Neuronal stem cell (in vitro differentiated cells): Measurements from ENCODE around the gene CD2AP.

Experiments used
- DNase-seq: peaks from one replicate; pipeline ENCODE4 v3.0.0-alpha.2; 2013; ENCODE audit warnings: low spot score
- H2AFZ ChIP-seq: one replicate; pipeline ENCODE4 v1.6.1; 2013; ENCODE audit warnings: mild to moderate bottlenecking, low read length, inconsistent platforms
- H2AK5ac ChIP-seq: 2 replicates; pipeline ENCODE4 v1.6.1; 2013; ENCODE audit warnings: low read depth, mild to moderate bottlenecking, inconsistent platforms, low read length, moderate library complexity, mixed read lengths
- H2BK120ac ChIP-seq: 2 replicates; pipeline ENCODE4 v1.6.1; 2013; ENCODE audit warnings: low read depth, mild to moderate bottlenecking, inconsistent platforms, low read length, moderate library complexity, mixed read lengths
- H2BK12ac ChIP-seq: one replicate; pipeline ENCODE4 v1.6.1; 2013; ENCODE audit warnings: low read length, inconsistent platforms
- H2BK15ac ChIP-seq: 2 replicates; pipeline ENCODE4 v1.6.1; 2013; ENCODE audit warnings: mild to moderate bottlenecking, low read length, inconsistent platforms, mixed read lengths
- H2BK5ac ChIP-seq: one replicate; pipeline ENCODE4 v1.6.1; 2013; ENCODE audit warnings: inconsistent platforms, mild to moderate bottlenecking, low read length, moderate library complexity
- H3K14ac ChIP-seq: one replicate; pipeline ENCODE4 v1.6.1; 2013; ENCODE audit warnings: low read length, inconsistent platforms
- H3K18ac ChIP-seq: 2 replicates; pipeline ENCODE4 v1.6.1; 2013; ENCODE audit warnings: low read length, inconsistent platforms
- H3K23ac ChIP-seq: 2 replicates; pipeline ENCODE4 v1.6.1; 2013; ENCODE audit warnings: low read depth, mild to moderate bottlenecking, mixed read lengths, low read length, inconsistent platforms; ENCODE audit not compliant: poor library complexity
- H3K27ac ChIP-seq: replicated peaks from 3 replicates; pipeline ENCODE4 v1.5.1; 2013; ENCODE audit warnings: low read length, inconsistent platforms
- H3K27me3 ChIP-seq, 3 experiments: 2 replicates each; pipeline ENCODE4 v1.6.1; 2013; ENCODE audit warnings: low read length in 3 of 3, mild to moderate bottlenecking in 2 of 3, inconsistent platforms in 1 of 3, low read depth in 1 of 3, mixed read lengths in 1 of 3, moderate library complexity in 1 of 3; ENCODE audit not compliant: control insufficient read depth in 3 of 3, insufficient read depth in 3 of 3
- H3K36me3 ChIP-seq, 2 donors: replicated peaks in 1 of 2; 2 replicates each; pipeline ENCODE4 v1.6.1; 2013; ENCODE audit warnings: low read length in 2 of 2; ENCODE audit not compliant: control insufficient read depth in 2 of 2, insufficient read depth in 2 of 2
- H3K4ac ChIP-seq: 2 replicates; pipeline ENCODE4 v1.6.1; 2013; ENCODE audit warnings: inconsistent platforms, mild to moderate bottlenecking, low read length, moderate library complexity
- H3K4me1 ChIP-seq, 2 donors: 1 replicate in 1 of 2; 2 replicates in 1 of 2; pipeline ENCODE4 v1.6.1; 2013; ENCODE audit warnings: low read length in 2 of 2, low read depth in 1 of 2; ENCODE audit not compliant: control insufficient read depth in 2 of 2, insufficient read depth in 1 of 2
- H3K4me2 ChIP-seq: one replicate; pipeline ENCODE4 v1.6.1; 2013; ENCODE audit warnings: mild to moderate bottlenecking, low read length, inconsistent platforms; ENCODE audit not compliant: insufficient read depth, poor library complexity, severe bottlenecking
- H3K4me3 ChIP-seq, 2 donors: 2 replicates each; pipeline ENCODE4 v1.5.1; 2013; ENCODE audit warnings: low read length in 2 of 2, mild to moderate bottlenecking in 2 of 2, inconsistent platforms in 1 of 2, moderate library complexity in 1 of 2
- H3K79me1 ChIP-seq: one replicate; pipeline ENCODE4 v1.6.1; 2013; ENCODE audit warnings: low read depth, mild to moderate bottlenecking, inconsistent platforms, low read length, moderate library complexity
- H3K9ac ChIP-seq: one replicate; pipeline ENCODE4 v1.6.1; 2013; ENCODE audit warnings: mild to moderate bottlenecking, low read depth, low read length, inconsistent platforms; ENCODE audit not compliant: poor library complexity
- H3K9me3 ChIP-seq, 2 donors: replicated peaks in 1 of 2; 2 replicates each; pipeline versions ENCODE3 to v1.6.1; 2013; ENCODE audit warnings: low read length in 2 of 2, mild to moderate bottlenecking in 2 of 2, inconsistent platforms in 1 of 2, low read depth in 1 of 2, mixed read lengths in 1 of 2, moderate library complexity in 1 of 2; ENCODE audit not compliant: control insufficient read depth in 2 of 2, insufficient read depth in 1 of 2
- H4K8ac ChIP-seq: one replicate; pipeline ENCODE4 v1.6.1; 2013; ENCODE audit warnings: low read depth, mild to moderate bottlenecking, inconsistent platforms, low read length, moderate library complexity
- H4K91ac ChIP-seq: one replicate; pipeline ENCODE4 v1.6.1; 2013; ENCODE audit warnings: low read length, low read depth, mild to moderate bottlenecking, inconsistent platforms; ENCODE audit not compliant: poor library complexity
- WGBS, 2 donors: extraction: QIAGEN DNeasy Blood & Tissue Kit; methylation state at CpG; one replicate each; pipeline ENCODE4 v1.1.7; 2013; ENCODE audit warnings: missing lambda C conversion rate in 2 of 2, mixed read lengths in 1 of 2; ENCODE audit not compliant: insufficient read length in 2 of 2, insufficient replicate concordance in 1 of 2; ENCODE audit errors: extremely low coverage in 2 of 2; 5-methylcytosine and 5-hydroxymethylcytosine counted together

The CD2AP gene

GRCh38 chr6:47483853-47484546, 6.4 kb downstream of the CD2AP start:
- no peak overlapping the region for H2AFZ ChIP-seq
- peaks cover 5% of the 10 kb centered on the region for H3K79me1 ChIP-seq
- H3K23ac ChIP-seq: no peak overlapping the region
- H3K4me3 ChIP-seq: no peak overlapping the region
- no peak overlapping the region for H4K8ac ChIP-seq
- peaks cover 2 to 7% of the 10 kb centered on the region in 2 donors for H3K4me1 ChIP-seq
- DNase-seq: no peak
- no peak overlapping the region for H3K9ac ChIP-seq
- H3K4me2 ChIP-seq: no peak overlapping the region
- H3K27me3 ChIP-seq: no peaks in the 10 kb centered on the region
- H3K18ac ChIP-seq: no peak overlapping the region
- no peaks in the 10 kb centered on the region for H3K36me3 ChIP-seq
- H4K91ac ChIP-seq: no peak overlapping the region
- no peak overlapping the region for H3K14ac ChIP-seq
- no CpG with 5 or more reads among the region's 1 CpG for WGBS, 2 donors
- no peak overlapping the region for H3K4ac ChIP-seq
- H2BK5ac ChIP-seq: no peak overlapping the region
- no peak overlapping the region for H2AK5ac ChIP-seq
- no peak overlapping the region for H2BK12ac ChIP-seq
- no peaks in the 10 kb centered on the region for H3K9me3 ChIP-seq
- H2BK15ac ChIP-seq: no peak overlapping the region
- H2BK120ac ChIP-seq: no peak overlapping the region
- H3K27ac ChIP-seq: no peak overlapping the region

- H2AFZ ChIP-seq: no peak overlapping the region
- peaks cover 2% of the 10 kb centered on the region in 2 donors for H3K4me1 ChIP-seq
- H3K4me2 ChIP-seq: no peak overlapping the region
- H3K27me3 ChIP-seq: no peaks in the 10 kb centered on the region
- no peak overlapping the region for H3K9ac ChIP-seq
- H3K23ac ChIP-seq: no peak overlapping the region
- no peak overlapping the region for H3K14ac ChIP-seq
- no peak overlapping the region for H2BK15ac ChIP-seq
- no peak overlapping the region for H3K4me3 ChIP-seq
- no CpG with 5 or more reads among the region's 3 CpGs for WGBS, 2 donors
- no peak overlapping the region for H3K27ac ChIP-seq
- no peak overlapping the region for H2BK5ac ChIP-seq
- DNase-seq: no peak
- H4K91ac ChIP-seq: no peak overlapping the region
- H2AK5ac ChIP-seq: no peak overlapping the region
- H3K4ac ChIP-seq: no peak overlapping the region
- H3K79me1 ChIP-seq: peaks cover 5% of the 10 kb centered on the region
- no peaks in the 10 kb centered on the region for H3K9me3 ChIP-seq
- no peaks in the 10 kb centered on the region for H3K36me3 ChIP-seq
- H2BK12ac ChIP-seq: no peak overlapping the region
- H4K8ac ChIP-seq: no peak overlapping the region
- H3K18ac ChIP-seq: no peak overlapping the region
- no peak overlapping the region for H2BK120ac ChIP-seq
Measured at GRCh38 chr6:47484616-47485015, 7.0 kb downstream of the CD2AP start.

GRCh38 chr6:47485083-47485482, 7.5 kb downstream of the CD2AP start:
- no peak overlapping the region for H2BK5ac ChIP-seq

GRCh38 chr6:47485491-47486135, 8.0 kb downstream of the CD2AP start:
- Histone ChIP-seq H3K18ac (no peak overlapping the region), H3K14ac (no peak overlapping the region), H4K91ac (no peak overlapping the region), H3K27ac (no peak overlapping the region), H3K9ac (no peak overlapping the region), H2BK12ac (no peak overlapping the region), H3K4ac (no peak overlapping the region), H2BK15ac (no peak overlapping the region), H3K4me3 (no peak overlapping the region), H2BK5ac (no peak overlapping the region), H3K9me3 (no peaks in the 10 kb centered on the region), H2BK120ac (no peak overlapping the region), H3K36me3 (no peaks in the 10 kb centered on the region), H2AK5ac (no peak overlapping the region), H3K79me1 (peaks cover 5% of the 10 kb centered on the region), H3K4me2 (no peak overlapping the region), H4K8ac (no peak overlapping the region), H3K27me3 (no peaks in the 10 kb centered on the region), H3K4me1 (peaks cover 0 to 2% of the 10 kb centered on the region in 2 donors), H3K23ac (no peak overlapping the region), H2AFZ (no peak overlapping the region)
- DNase-seq: no peak

More at GRCh38 chr6:47485083-47485482, 7.5 kb downstream of the CD2AP start:
- no peak overlapping the region for H4K8ac ChIP-seq
- H3K14ac ChIP-seq: no peak overlapping the region
- no peak overlapping the region for H2BK15ac ChIP-seq
- no peak overlapping the region for H3K4ac ChIP-seq
- no peak overlapping the region for H3K4me3 ChIP-seq
- no peaks in the 10 kb centered on the region for H3K9me3 ChIP-seq
- H3K79me1 ChIP-seq: peaks cover 5% of the 10 kb centered on the region
- no peak overlapping the region for H4K91ac ChIP-seq
- no peak for DNase-seq
- peaks cover 0 to 2% of the 10 kb centered on the region in 2 donors for H3K4me1 ChIP-seq
- H3K9ac ChIP-seq: no peak overlapping the region
- no peak overlapping the region for H2BK120ac ChIP-seq
- H2AK5ac ChIP-seq: no peak overlapping the region
- no CpG with 5 or more reads among the region's 2 CpGs for WGBS, 2 donors
- H2BK12ac ChIP-seq: no peak overlapping the region
- H2AFZ ChIP-seq: no peak overlapping the region
- no peak overlapping the region for H3K18ac ChIP-seq
- H3K36me3 ChIP-seq: no peaks in the 10 kb centered on the region
- H3K27me3 ChIP-seq: no peaks in the 10 kb centered on the region
- no peak overlapping the region for H3K4me2 ChIP-seq
- H3K23ac ChIP-seq: no peak overlapping the region
- no peak overlapping the region for H3K27ac ChIP-seq
